Activated CD8-positive, alpha-beta memory T cell treated with anti-CD3 and anti-CD28 coated beads, Interleukin-2, amount 10 ng/mL, durations not matched to agents 7 days and 5 days (primary cell): ENCODE measurements around the gene COL15A1. TPM values are rescaled to one million over a fixed set of nuclear protein-coding genes. Genes with fewer than 3 reads are reported as not detected.

ENCODE experiments used
- total RNA-seq, 2 experiments: library from RNA; stranded (reverse); gene quantifications; one replicate each; pipeline ENCODE4 v1.2.3, GENCODE V29; 2021

Gene COL15A1
- total RNA-seq, 2 experiments from 2014 or later, result 0.45 to 0.53 TPM

Other genes with a start within 250 kb of the COL15A1 start
- not detected for gene GABBR2, start 235.0 kb upstream of the COL15A1 start, total RNA-seq
- 1 to 10 TPM; 6.5 to 9.2 TPM for gene ANKS6, start 147.4 kb upstream of the COL15A1 start, total RNA-seq
- 1 to 10 TPM; 3.5 to 9.9 TPM for gene GALNT12, start 136.2 kb upstream of the COL15A1 start, total RNA-seq
- gene TGFBR1, start 161.2 kb downstream of the COL15A1 start, total RNA-seq, result 10 to 100 TPM; 72.5 to 78.0 TPM